ENCODE data around the gene EPM2AIP1.

- TF ChIP-seq CTCF (IDR thresholded peaks at IDR 0.05; ENCODE audit: poor library complexity, severe bottlenecking) (no peak), POLR2AphosphoS5 (IDR thresholded peaks at IDR 0.05) (no peak), MXI1 (conservative IDR thresholded peaks at IDR 0.05; ENCODE audit: poor library complexity, severe bottlenecking) (no peak), TAF1 (IDR thresholded peaks at IDR 0.05; ENCODE audit: low read depth) (no peak), EZH2 (IDR thresholded peaks at IDR 0.05; ENCODE audit: borderline replicate concordance, insufficient read depth, low read length, poor library complexity, severe bottlenecking) (no peak), EP300 (conservative IDR thresholded peaks at IDR 0.05; ENCODE audit: poor library complexity, severe bottlenecking) (no peak), RAD21 (conservative IDR thresholded peaks at IDR 0.05) (no peak)
- TF ChIP-seq, protein P1, sequence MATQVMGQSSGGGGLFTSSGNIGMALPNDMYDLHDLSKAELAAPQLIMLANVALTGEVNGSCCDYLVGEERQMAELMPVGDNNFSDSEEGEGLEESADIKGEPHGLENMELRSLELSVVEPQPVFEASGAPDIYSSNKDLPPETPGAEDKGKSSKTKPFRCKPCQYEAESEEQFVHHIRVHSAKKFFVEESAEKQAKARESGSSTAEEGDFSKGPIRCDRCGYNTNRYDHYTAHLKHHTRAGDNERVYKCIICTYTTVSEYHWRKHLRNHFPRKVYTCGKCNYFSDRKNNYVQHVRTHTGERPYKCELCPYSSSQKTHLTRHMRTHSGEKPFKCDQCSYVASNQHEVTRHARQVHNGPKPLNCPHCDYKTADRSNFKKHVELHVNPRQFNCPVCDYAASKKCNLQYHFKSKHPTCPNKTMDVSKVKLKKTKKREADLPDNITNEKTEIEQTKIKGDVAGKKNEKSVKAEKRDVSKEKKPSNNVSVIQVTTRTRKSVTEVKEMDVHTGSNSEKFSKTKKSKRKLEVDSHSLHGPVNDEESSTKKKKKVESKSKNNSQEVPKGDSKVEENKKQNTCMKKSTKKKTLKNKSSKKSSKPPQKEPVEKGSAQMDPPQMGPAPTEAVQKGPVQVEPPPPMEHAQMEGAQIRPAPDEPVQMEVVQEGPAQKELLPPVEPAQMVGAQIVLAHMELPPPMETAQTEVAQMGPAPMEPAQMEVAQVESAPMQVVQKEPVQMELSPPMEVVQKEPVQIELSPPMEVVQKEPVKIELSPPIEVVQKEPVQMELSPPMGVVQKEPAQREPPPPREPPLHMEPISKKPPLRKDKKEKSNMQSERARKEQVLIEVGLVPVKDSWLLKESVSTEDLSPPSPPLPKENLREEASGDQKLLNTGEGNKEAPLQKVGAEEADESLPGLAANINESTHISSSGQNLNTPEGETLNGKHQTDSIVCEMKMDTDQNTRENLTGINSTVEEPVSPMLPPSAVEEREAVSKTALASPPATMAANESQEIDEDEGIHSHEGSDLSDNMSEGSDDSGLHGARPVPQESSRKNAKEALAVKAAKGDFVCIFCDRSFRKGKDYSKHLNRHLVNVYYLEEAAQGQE (IDR thresholded peaks at IDR 0.05; ENCODE audit: borderline replicate concordance): no peak
These were observed 23.8 kb downstream of the EPM2AIP1 start for GRCh38 chr3:36969085-36969484.

Data from neural cell (in vitro differentiated cells).